Measurements from ENCODE around the gene P4HA2.

P4HA2 gene

GRCh38 chr5:132142459-132142858 lies 85.2 kb downstream of the P4HA2 start:
- H3K4me3 ChIP-seq (ENCODE audit: low read depth, low read length): no peak overlapping the region
- TF ChIP-seq CTCF (IDR thresholded peaks at IDR 0.05; ENCODE audit: low read depth, low read length): no peak
- TF ChIP-seq MYC (IDR thresholded peaks at IDR 0.05; ENCODE audit: low read depth, low read length): no peak
- TF ChIP-seq MAX (IDR thresholded peaks at IDR 0.05; ENCODE audit: low read depth, low read length): no peak
- no peak for TF ChIP-seq POLR2A (IDR thresholded peaks at IDR 0.05; ENCODE audit: extremely low read depth, insufficient read length)
- no peak for DNase-seq (ENCODE audit: low read depth)
